DMS114 treated with DMSO at 0.1 percent for 48 hours (cell line): ENCODE data around the gene WWC2.

ENCODE experiments used
- DNase-seq: peaks from one replicate; lab custom pipeline; 2025; ENCODE audit not compliant: unreplicated experiment; lab: John Stamatoyannopoulos, UW

Gene WWC2

DNA sequence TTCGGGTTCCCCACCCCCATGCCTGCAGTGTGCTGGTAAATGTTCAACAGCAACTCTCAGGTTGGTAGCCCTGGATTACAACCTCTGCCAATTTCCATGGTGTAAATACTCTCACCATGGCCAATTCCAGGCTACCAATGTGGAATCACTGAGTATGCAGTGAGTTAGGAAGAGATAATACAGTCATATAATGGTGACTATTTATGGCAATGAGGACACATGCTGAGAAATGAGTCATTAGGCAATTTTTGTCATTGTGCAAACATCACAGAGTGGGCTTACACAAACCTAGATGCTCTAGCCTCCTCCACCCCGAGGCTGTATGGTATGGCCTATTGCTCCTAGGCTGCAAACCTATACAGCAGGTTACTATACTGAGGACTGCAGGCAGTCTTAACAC, 227.8 kb downstream of the WWC2 start:
- no peak for DNase-seq

DNA sequence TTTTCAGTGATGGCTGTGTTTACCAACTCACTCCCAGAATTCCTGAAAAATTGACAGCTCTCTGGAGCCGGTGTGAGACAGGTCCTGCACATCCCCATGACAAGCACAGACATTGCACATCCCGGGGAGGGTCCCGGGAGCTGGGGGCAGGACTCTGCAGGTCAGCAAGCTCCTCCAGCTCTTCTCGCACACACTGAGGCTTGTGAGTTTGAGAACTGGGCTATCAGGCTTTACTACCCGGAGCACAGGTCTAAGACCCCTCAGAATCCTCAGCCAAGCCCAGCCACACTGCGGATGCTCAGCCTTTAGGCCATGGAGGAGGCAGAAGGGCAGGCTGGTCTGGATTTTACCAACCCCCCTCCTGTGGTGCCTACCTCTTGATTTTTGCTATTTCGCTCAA, 228.8 kb downstream of the WWC2 start:
- DNase-seq, result no peak

DNA sequence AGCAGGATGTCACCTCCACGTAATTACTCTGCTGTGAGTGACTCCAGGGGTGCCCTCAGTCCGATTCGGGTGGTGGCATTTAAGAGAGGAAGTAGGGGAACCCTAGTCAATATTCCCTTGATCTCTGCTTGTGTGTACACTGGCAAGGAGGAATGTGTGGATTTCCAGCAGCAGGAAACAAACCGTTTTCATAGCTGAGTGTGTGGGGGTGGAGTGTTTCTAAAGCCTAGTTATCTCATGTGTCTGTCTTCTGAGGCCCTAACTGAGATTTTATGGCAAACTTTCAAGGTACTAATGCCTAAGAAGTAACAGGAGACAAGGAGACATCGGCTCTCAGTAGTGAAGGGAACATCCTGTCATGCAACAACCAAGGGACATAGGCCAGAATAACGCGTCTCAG, 229.8 kb downstream of the WWC2 start:
- no peak for DNase-seq

DNA sequence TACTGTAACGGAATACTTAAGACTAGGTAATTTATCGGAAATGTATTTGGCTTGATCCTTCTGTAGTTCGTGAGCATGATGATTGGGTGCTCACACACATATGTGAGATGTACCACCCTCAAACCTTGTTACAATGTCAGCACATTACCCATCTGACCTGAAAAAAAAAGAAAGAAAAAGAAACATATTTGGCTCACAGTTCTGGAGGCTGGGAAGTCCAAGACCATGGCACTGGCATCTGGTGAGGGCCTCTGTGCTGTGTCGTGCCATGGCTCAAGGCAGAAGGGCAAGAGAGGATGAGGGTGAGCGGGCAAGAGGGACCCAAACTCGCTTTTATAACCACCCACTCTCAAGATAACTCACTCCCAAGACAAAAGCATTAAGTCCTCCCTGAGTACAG, 230.2 kb downstream of the WWC2 start:
- no peak for DNase-seq

DNA sequence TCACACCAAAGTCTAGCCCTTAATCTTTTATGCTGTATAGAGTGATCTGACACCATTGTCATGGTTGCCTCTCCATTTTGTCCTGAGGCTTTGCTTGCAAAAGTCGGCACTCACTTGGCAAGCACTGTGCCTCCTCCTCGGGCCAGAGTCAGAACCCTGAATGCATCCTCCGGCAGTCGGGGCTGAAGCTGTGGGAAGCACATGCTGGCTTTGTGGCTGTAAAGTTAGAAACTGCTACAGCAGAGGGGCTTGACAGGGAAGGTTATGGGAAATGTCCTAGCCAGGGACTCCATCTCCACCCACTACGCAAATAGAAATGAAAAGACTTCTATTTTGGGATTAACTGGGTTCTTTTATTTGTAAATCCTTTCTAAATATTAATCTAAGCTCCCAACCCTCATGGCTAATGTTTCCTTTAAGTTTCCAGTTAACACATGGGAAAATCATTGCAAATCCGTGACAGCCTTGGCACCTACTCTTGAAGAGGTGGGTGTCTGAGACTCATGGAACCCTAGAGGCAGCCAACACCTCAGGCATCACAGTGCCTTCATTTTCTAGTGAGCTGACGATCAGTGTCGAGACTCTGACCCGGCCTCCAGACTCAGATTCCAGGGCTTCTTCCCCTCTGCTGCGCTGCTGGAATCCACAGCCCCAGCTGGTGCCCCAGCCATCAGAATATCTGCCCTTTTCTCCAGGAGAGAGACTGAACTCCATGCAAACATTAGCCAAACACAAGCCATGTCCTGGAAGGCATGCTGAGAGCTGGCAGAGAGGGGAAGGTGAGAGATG, 231.1 kb downstream of the WWC2 start:
- no peak for DNase-seq

DNA sequence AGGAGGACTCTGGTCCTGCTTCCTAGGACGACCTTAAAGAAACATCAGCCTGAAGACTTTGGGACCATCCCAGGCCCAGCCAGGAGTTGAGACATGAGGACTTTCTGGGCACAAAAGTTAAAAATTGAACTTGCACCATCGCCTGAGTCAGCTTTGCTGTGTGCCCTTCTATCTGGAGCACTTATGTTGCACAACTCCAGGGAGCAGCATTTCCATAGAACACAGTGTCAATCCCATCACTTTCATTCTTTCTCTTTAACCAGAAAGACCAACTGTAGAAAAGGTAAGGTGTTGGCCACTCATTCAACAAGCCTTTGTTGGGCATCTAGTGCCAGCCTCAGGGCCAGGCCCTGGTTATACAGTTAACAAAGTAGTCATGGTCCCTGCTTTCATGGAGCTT, 231.8 kb downstream of the WWC2 start:
- DNase-seq, result no peak

DNA sequence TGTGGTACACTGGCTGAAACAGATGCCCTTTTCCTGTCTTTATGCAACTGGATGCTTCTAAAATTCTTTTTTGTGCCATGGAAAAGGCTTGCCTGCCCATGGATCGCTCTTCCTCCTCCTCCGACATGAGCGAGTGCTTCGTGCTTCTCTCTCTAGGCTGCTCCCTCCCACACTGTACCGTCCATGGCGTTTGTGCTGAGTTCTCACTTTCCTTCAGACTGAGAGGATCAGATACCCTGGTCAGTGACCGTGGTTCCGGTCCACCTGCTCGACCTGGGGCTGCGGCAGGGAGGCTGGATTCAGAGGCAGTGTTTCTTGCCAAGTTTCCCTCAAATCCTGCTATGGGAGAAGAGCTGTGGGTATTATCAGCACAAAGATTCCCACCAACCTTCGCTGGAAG, 233.4 kb downstream of the WWC2 start:
- no peak for DNase-seq

DNA sequence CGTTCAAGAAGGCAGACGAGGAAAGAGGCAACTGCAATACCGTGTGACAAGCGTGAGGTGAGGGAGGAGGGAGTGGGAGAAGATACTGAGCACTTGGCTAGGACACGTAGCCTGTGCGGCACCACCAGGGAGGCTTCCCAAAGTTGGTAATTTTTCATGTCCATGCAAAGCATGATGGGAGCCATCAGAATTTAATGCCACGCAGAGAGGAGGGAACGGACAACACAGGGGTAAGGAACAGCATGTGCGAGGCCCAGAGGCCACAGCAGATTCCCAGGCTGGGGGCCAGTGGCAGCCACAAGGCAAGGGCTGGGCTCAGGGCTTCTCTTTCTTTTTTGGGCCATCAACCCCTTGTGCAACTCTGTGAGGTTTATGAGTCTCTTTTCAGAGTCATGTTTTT, 234.1 kb downstream of the WWC2 start:
- DNase-seq, result no peak

DNA sequence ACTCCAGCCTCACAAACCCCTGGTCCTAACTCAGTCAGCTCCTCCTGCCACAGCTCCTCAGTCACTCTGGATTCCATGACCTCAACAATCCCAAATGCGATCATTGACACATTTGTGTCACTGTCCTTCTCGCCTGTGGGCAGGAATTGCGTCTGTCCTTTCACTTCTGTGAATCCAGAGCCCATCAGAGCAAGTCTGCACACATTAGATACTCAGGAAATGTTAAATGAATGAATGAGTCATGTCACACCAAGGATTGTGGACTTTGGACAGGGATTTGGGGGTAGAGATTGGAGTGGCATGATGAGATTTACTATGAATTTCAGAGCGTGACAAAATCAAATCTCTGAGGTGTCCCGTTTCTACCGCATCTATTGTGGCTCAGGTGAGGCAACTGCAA, 234.9 kb downstream of the WWC2 start:
- DNase-seq, result no peak

DNA sequence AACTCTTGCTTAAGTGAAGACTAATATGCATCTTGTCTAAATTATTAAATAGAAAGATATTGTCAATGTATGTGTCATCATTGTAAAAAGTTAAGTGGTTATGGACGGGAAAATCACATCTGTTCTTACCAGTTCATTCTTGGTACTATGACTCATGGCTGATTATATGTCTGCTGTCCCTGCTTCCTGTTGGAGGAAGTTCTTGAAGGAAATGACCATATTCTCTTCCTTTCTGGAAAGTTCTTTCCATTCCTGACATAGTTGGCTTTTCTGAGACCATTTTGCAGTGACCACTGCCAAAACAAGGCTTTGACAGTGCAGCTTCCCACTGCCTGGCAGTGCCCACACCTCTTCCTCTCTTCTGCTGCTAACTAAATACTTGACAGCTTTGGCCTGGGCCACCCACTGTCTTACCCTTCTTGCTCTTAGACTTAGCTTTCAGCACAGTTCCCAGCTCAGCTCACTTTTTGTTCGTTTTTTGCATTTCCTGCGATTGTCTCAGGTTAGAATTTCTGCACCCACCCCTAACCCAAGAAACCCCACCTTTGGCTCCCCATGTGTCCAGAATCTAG, 236.4 kb downstream of the WWC2 start:
- DNase-seq, result no peak

DNA sequence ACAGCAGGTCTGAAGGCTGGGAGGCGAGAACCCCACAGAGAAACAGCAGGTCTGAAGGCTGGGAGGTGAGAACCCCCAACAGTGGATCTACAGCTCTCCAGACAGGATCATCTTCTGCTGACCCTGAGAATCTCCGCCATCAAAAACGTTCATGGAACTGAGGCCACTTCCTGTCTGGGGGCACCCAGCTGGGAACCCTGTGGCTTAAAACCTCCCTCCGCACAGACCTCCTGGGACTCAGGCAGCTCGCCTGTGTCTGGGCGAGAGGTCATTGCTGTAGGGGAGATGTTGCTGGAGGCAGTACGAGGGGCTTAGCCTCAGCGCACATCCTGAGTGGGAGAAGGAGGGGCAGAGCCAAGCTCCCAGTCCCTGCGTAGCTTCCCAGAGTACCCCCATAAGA, 238.3 kb downstream of the WWC2 start:
- no peak for DNase-seq

DNA sequence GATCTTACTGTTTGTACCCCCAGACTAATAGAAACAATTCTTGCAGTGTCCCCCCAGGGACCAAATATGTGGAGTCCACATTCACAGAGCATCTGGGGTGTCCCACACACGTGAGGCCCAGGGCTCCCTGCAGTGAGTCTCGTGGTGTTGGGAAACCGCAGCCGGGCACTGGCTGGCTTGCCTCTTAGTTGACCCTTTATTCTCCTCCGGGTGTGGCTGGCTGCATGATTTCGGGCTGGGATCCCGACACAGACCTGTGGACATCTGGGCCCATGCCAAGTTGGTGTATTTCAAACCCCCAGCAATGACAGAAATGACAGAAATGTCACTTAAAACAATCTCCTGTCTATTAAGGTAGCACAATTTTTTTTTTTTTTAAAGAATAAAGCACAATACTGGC, 238.8 kb downstream of the WWC2 start:
- no peak for DNase-seq

DNA sequence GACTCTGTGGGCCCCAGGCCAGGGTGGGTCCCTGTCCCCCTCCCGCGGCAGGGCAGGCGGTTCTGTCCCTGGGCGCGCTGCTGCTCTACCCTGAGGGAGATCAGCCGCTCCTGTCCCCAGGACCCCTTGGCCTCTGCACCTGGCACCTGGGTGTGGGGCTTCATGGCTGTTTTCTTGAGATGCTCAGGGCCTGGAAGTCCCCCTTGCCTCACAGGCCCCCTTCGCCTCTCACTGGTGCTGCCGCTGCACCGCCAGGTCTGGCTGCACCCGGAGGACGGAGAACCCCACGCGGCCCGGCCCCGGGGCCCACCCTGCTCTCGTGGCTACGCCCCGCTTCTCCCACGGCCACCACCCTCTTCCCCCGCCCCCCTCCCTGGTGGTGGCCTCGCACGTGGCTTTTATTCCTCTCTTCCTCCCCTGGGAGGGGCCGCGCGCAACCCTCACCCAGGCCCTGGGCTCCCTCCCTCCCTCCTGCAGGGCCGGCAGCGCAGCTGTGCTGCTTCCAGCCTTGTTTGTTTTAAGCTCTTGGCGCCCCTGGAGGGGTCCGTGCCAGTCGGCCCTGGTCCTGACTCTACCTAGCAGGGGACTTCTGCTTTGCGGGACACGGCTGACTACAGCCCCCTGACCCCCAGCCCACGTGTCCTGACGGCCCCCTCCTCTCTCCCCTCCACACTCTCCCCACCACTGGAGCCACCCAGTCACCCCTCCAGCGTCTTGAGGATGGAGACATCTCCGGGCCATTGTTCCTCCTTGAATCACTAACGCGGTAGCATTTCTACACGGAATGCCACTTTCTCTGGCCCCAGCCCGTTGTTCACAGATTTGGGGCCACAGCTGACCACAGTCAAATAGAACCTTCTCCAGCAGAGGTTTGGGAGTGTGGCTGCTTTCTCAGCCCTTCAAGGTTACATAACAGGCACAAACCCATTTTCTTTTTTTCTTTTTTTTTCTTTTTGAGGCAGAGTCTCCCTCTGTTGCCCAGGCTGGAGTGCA, 243.8 kb downstream of the WWC2 start:
- DNase-seq, result no peak

DNA sequence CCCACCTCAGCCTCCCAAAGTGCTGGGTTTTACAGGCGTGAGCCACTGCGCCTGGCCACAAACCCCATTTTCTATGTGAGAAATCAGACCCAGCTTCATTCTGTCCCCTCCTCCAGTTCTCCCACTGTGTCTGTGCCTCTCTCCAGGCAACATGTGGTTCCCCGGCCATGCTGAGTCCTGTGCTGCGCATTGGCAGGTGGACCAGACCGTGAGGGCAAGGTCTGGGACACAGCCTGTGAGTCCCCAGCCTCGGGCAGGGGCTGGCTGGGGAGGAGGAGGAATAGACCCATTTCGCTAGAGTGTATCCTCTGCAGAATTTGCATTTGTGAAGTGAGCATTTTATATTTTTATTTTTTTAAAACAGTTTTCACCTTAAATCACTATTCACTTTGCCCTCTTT, 244.7 kb downstream of the WWC2 start:
- DNase-seq, result no peak

DNA sequence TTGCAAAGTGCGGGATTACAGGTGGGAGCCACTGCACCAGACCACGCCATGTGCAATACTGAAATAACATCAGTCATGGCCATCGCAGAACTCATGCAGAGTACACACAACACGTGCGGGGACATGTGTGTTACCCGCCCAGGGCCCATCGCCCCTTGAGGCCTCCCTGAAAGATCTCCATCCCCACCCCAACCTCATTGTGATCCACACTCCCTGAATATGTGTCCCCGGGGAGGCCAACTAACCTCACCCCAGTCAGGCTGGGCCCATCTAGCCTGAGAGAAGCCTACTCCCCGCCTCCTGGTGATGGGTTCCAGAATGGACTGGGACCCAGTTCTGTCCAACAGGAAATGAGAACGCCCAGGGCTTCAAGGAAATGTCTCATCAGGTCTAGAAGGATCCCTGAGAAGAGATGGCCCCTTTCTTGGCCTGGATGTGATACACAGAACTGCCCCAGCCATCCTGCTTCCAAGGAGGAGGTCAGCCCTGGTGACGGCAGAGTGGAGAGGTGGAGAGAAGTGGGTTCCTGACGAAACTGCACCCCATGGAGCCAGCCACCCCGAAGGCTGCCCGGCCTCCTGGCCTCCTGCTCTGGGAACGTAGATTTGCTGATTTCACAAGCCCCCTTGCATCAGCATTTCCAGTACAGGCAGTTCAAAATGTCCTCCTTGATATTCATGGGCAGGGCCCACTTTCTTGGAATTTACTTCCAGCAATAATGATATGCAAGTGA, 245.6 kb downstream of the WWC2 start:
- DNase-seq, result no peak

DNA sequence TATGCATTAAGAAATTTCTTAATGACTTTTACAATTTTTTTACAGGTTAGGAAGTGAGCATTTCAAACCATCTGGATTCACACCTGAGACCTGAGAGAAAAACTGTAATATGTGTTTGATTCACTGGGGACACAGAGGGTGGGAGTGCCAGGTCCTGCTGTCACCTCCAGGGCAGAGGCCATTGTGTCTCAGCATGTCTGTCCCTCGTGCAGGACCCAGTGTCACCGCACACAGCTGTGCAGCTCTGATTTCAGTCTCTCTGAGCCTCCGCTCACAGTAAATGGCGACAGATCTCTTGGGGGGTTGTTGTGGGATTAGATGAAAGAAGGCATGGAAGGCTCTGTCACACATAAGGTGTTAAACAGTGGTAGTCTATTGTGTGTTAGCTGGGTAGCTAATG, 246.2 kb downstream of the WWC2 start:
- no peak for DNase-seq

DNA sequence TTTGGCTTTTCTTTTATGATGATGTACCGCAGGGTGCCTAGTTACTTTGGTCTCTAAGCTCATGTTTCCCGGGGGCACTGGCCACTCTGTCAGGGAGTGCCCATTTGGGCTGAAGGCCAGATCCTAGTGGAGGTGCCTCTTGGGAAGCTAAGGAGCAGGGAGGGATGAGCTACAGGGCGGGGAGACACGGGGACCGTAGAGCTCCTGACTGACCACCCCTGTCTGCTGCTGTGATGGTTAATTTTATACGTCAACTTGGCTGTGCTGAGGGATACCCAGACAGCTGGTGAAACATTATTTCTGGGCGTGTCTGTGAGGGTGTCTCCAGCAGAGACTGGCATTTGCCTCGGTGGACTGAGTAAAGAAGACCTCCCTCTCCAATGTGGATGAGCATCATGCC, 248.1 kb downstream of the WWC2 start:
- DNase-seq, result no peak

DNA sequence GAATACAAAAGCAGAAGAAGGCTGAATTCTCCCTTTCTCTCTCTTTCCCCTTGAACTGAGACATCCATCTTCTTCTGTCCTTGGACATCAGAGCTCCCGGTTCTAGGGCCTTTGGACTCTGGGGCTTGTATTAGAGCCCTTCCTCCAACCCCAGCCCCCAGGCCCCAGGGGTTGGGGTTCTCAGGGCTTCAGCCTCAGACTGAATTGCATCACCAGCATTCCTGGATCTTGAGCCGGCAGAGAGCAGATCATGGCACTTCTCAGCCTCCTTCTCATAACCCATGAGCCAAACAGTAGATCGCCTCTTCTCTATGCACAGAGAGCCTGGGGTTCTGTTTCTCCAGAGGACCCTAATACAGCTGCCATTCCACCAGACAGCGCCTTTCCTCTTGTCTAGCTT, 248.5 kb downstream of the WWC2 start:
- DNase-seq, result no peak

DNA sequence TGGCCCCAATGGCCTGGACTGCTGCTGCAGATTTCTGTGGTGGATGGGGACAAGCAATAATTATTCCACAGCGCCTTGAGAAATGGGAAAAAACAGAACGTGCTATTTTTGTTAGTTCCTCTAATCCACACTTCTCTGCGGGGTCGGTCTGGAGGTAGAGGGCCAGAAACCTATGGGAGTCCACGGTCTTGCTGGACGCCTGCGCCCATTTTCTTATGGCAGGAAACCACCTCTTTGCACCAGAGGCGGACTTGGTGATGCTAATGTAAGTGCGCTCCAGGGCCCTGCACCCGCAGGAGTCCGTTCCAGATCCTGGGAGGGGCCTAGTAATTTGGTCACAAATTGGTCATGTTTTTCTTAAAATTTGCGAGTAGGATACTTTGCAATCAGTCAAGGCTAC, 249.1 kb downstream of the WWC2 start:
- DNase-seq, result no peak

DNA sequence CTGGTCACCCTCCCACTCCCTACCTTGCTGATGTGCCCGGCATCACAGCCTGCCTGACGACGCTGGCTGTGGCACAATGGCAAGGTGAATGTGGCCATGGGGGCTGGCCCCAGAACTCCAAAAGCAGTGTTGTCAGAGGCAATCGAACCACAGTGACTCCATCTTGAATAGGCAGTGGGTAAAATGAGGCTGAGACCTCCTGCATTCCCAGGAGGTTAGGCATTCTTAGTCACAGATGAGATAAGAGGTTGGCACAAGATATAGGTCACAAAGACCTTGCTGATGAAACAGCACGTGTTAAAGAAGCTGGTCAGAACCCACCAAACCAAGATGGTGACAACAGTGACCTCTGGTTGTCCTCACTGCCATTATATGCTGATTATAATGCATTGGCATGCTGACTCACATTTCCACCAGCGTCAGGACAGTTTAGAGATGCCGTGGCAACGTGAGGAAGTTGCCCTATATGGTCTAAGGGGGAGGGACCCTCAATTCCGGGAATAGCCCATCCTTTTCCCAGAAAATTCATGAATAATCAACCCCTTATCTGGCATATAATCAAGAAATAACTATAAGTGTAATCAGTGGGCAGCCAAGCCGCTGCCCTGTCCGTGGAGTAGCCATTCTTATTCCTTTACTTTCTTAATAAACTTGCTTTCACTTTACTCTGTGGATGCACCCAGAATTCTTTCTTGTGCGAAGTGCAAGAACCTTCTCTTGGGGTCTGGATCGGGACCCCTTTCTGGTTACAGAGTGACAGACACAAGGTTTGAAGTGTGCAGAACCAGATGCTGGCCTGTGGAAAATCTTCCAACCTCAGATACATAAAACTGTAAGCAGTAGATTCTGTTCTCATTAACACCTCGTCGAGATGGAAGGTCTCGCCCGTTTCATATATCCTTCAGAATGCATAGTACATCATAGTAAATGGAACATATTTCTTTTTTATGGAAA, 249.9 kb downstream of the WWC2 start:
- no peak for DNase-seq
